ENCODE measurements around the gene TCF12.
"Not testable (repeated sequence)": the region's sequence is repeated elsewhere in the genome, so short reads cannot be mapped to it uniquely, and the experiment has no call there.

TCF12 gene

DNA sequence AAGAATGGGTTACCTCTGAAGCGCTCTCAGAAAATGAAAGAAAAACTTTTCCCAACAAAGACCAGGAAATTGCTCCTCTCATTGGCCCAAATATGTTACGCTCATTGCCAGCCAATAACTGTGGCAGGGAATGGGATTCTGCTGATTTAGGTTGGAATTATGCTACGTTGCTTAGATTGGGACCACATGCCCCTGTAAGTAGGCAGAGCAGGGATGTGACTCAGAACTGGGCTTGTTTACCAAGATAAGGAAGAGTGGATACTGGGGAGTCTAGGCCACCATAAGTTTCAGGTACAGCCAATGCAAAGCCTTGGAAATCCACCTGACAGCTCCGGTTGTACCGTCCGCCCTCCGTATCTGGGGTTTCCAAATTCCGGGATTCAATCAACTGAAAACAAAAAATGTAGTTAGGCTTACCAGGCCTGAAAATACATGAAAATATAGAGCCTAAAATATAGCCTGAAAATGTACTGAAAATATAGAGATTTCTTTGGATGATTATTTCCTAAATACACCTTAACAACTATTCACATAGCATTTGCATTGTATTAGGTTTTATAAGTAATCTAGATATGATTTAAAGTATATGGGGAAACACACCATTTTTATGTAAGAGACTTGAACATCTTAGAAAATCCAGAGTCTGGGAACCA, 1.5 kb upstream of the TCF12 start:
- DNase-seq, result no peak

DNA sequence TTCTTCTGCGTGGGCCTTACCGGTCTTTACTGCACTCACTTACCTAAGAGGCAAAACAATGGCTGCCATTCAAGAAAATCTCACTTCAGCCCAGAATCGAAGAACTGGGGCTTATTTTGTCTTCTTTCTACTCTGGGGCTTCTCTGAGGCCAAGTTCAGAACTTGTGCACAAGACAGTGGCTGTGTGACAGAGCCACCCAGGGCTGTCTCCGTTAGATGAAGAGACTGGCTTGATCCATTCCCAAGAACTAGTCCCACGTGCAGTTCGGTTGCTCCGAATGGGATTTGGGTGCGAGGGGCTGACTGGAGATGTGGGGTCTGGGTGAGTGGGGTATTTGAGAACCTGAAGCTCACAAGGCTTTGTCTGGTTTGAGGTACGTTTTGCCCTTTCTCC, 795 bp upstream of the TCF12 start:
- DNase-seq, result no peak

DNA sequence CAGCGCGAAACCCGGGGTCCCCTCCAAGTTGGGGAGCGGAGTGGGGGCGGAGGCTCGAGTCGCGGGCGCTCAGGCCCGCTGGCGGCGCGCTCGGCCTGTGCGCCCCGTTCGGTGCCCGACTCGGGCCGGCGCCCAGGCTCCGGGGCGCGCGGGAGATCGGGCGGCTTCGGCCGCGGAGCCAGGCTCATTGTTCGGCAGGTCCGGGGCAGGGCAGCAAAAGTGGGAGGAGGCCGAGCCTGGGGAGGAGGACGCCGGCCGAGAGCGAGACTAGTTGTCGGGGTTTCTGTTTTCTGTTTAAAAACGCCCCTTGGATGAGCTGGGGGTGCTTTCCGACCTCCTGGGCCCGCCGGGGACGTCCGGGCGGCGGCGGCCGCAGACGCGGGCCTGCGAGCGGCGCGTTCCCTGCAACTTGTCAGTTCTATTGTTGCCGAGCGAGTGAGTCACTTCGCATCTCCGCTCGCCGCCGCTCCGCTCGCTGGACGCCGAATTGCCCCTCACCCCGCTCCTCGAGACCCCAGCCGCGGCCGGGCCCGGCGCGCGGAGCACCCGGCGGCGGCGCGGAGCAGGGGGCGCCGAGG, 676 bp downstream of the TCF12 start:
- DNase-seq, result peak; percentile 43 to 57

DNA sequence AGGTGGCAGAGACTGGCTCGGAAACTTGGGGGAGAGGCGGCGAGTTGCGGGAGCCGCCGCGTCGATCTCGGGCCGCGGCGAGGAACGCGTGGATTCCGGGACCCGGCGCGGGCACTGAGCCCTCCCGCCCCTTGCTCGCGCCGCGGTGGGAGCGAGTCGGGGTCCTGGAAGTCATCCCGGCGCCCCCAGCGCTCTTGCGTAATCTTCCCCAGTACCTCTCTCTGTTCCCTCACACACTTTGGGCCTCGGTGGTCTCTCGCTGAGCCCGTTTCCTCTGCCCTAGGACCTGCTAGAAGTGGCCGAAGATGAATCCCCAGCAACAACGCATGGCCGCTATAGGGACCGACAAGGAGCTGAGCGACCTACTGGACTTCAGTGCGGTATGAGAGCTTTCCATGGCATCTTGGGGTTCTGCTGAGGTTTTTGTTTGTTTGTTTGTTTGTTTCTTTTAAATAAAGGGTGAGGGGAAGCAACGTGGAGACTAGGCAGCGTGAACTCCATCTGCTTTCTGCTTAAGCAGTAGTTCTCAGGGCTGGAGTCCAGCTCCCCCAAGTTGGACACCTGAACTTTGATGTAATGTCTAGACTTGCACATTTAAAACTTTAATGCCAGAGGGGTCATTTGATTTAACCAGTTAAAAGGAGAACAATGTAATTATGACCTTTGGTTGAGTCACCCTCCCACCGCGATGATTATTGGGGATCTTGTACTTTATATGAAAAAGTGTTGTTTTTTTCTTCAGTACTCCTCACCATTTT, 1.3 kb downstream of the TCF12 start:
- DNase-seq, result peak; percentile 14 to 22

DNA sequence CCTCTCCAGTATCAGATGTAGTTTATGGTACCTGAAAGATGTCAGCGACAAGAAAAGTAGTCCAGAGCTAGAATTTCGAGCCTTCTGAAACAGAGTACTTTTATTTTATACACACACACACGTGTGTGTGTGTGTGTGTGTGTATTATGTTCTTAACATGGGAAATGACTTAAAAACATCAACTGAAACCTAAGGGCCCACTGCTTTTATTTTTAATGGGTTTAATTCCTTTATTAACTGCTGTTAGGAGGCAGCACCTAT, 1.9 kb downstream of the TCF12 start:
- no peak for DNase-seq

DNA sequence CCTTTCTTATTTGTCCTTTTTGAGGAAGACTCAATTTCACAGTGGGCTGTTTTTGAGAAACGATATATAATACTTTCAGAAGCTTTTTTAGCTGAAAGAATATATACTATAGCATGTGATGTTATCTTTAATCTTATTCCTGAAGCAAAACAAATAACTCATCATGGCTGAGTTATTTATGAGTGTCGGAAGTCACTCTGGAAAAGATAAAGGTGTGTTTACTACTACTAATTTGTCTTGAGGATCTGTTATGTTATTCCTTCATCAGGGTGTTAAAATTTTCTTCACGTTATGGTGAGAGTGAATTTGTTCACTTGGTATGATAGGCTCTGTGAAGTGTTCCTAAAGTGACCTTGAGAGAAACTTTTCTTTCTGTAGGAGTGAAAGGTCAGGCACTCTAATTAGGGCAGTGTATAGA, 4.7 kb downstream of the TCF12 start:
- DNase-seq, result no peak

DNA sequence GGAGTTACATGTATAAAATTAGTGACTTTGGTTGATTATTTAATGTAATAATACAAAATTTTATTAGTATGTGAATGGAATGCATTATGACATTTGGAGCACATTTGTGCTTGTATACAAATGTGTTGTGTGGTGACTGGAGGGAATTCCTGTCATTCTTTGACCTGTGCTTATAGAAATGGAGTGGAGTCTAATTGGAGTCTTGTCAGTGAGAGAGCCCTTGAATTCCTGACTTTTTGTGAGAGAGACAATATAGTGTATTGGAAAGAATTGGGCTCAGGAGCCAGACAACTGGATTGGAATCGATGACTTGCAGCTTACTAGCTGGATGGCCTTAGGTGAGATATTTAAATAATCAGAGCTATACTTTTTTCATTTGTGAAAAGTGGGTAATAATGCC, 9.4 kb downstream of the TCF12 start:
- no peak for DNase-seq

DNA sequence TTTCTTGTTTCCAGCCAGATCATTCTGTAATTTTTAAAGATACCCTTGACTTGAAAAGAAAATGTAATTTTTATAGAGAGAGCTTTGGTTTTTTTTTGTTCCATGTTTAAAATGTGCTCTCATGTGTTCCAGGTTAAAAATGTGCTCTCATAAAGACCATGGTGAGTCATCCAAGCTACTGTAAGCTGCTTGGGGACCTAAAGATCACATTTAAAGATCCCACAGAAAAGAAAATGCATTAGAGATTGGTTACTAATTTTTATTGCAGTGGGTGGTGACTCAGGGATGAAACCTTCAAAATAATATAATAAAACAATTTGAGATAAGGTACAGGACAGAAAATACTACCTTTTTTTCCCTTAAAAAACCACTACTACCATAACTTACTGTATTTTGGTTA, 11.0 kb downstream of the TCF12 start:
- no peak for DNase-seq

DNA sequence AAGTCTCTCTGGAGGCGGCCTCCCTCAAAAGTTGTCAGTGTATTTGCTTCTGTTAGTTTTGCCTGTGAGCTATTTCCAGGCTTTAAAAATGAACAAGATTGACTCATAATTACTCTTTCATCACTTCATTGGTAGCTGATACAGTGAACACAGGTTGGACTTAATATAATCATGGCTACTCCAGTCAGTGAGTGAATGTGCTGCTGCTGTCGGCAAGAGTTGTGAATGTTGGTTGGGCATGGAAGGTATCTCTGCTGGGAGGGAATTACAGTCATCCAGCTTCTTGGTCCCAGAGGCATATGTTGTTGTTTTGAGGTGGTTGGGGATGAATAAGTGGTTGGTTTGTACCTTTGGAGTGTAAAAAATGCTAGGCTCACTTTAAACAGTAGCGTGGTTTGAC, 11.5 kb downstream of the TCF12 start:
- DNase-seq, result no peak

DNA sequence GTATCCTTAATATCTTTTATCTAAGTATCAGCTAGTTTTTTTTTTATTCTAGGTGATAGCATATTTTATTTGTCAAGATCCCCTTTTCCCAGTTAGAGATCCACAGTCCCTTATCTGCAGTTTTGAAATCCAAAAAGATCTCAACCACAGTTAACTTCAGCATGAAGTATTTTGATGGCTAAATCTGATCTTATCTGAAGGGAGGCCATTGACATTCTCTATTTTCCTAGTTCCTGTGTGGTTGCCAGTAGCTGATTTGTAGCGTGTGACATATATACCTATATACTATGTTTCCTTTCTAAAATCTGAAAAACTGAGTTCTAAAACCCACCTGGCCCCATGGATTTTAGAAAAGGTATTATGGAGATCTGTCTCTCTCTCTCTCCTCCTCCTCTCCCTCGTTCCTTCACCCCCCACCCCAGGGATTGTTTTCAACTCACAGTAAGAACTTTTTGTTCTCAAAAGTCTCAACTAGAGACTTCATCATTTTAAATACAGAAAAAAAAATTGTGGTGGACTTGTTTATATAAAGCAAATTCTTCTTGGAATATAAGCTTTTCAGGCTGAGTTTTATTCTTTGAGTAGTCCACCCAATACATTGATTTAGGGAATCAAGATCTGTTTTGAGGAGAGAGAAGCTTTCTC, 12.3 kb downstream of the TCF12 start:
- DNase-seq, result no peak

DNA sequence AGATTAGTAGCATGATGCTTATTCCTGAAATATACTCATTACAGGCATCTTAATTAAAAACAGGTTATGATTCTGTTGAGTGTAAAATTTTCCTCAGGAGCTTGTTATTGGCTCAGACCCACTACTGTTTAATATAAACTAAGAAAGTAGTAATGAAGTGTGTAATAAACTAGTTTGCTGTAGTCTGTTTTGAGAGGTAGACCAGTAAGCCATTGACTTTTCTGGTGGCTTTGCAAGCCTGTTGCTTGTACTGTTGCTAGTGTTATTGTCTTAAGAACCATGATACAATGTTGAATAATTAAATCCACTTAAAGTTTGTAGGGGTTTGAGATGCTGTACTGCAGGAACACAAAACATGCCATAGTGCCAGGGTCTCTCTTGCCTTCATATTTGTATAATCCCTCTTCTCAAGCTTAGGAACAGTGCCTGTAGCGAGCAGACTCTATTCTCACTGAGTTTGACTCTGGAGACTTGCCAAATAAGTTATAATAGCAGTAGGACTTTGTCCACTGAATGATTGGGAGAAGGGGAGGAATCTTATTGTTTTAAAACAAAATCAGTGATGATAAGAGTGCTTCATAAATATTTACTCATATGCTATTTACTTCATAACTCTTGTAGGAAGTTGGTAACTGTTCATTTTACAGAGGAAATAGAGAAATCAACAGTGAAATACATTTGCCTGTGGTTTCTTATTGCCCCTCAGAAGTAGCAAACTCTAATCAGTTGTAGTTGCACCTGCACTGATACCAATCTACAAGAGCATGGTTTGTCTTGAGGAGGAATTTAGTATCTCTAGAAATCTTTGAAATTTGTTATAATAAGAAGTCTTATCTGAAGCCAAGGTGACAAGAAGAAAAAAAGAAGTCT, 13.4 kb downstream of the TCF12 start:
- no peak for DNase-seq

DNA sequence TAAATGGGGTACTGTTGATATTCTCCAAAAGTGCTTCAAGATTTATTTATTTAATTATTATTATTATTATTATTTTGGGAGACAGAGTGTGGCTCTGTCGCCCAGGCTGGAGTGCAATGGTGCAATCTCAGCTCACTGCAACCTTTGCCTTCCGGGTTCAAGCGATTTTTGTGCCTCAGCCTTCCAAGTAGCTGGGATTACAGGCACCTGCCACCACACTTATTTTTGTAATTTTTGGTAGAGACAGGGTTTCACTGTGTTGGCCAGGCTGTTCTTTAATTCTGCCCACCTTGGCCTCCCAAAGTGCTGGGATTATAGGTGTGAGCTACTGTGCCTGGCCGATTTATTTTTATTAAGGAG, 14.0 kb downstream of the TCF12 start:
- not testable (repeated sequence) for DNase-seq

DNA sequence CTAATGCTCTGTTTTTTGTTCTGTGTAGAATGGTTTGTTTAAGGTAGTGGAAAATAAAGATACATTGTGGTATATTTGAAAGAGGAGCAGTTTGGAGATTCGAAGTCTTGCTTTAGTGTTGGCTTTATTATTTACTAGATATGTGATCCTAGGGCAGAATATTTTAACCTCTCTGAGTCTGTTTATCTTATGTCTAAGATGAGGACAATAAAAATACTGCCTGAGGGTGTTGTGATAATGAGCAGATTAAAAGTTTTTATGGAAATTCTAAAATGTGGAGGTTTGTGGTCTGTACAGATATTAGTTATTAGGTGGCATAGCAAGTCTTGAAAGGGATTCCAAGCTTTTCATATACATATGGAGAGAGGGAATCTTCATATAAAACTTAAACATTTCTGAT, 15.0 kb downstream of the TCF12 start:
- DNase-seq, result no peak

DNA sequence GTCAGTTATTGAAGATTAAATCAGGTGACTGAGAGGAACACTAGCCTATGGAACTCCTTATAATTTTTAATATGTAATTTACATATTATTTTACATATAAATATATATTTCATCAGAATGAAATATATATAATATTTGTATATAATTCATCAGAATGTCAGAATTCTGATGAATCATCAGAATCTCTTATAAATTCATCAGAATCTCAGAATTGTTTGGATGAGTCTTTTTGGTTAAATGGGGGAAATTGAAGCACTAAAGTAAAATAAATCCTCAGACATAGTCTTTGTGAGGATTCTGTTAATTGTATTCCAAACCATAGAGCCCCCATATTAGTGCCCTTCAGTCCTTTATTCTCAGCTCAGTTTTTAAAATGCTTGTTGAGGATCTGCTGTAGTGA, 15.4 kb downstream of the TCF12 start:
- DNase-seq, result no peak

DNA sequence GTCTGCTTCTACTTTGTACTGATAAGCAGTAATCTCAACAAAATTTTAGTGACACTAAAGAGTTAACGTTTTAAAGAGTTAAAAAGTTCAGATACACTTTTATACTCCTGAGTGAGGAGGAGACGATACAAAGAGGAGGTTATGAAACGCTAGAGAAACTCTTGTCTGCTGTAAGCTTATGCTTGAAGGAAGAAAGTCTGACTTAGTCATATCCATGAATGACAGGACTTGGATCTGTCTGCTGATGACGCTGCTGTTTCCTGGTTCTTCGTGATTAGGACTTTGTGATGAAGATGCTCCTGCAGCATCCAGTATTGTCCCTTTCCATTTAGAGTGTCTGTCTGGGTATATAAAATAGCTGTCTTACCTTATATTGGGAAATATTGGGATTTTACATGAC, 15.8 kb downstream of the TCF12 start:
- DNase-seq, result no peak

DNA sequence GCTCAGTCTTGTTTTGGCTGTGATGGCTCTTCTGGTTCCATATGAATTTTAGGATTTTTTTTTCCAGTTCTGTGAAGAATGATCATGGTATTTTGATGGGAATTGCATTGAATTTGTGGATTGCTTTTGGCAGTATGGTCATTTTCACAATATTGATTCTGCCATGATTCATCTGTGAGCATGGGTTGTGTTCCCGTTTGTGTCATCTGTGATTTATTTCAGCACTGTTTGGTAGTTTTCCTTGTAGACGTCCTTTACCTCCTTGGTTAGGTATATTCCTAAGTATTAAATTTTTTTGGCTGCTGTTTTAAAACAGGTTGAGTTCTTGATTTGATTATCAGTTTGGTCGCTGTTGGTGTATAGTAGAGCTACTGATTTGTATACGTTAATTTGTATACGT, 18.5 kb downstream of the TCF12 start:
- no peak for DNase-seq

DNA sequence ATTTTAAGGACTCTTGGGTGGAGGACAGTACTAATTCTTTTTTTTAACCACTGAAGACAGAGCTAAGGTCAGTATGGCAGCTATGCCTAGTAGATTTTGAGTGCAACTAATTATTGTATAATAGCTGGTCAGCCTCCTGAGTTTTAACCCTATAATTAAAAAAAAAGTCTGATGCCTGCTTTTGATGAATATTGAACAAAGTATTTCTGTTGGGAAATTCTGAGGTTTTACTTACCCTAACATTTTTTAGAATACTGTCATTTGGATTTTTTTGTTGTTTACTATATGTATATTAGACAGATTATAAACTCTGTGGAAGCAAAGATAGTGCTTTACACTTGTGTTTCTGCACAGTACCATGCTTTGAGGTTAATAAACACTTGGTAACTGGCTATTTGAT, 20.8 kb downstream of the TCF12 start:
- no peak for DNase-seq

DNA sequence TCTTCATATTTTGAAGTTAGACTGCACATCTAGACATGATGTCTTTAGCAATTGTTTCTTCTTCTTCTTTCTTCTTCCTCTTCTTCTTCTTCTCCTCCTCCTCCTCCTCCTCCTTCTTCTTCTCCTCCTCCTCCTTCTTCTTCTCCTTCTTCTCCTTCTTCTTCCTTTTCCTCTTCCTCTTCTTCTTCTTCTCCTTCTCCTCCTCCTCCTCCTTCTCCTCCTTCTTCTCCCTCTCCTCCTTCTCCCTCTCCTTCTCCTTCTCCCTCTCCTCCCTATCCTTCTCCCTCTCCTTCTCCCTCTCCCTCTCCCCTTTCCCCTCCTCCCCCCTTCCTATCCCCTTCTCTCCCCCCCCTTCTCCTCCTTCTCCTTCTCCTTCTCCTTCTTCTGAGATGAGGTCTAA, 21.9 kb downstream of the TCF12 start:
- DNase-seq, result no peak

DNA sequence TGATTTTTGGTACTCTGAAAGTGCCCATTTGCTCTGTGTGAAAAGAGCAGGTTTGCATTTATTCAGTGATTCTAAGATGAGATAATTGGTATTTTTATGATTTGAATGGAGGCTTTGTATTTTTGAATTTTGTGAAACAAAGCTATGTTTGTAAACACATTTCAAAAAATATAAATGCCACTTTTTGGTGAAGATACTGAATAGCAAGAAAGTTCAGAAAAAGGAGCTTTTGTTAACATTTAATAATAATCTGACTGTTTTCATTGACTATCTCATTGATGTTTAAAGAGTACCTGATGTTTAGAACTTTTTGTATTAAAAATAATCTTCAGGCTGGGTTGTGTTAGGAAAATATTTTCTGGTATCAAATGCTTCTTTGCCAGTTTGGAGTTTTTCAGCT, 23.7 kb downstream of the TCF12 start:
- no peak for DNase-seq

DNA sequence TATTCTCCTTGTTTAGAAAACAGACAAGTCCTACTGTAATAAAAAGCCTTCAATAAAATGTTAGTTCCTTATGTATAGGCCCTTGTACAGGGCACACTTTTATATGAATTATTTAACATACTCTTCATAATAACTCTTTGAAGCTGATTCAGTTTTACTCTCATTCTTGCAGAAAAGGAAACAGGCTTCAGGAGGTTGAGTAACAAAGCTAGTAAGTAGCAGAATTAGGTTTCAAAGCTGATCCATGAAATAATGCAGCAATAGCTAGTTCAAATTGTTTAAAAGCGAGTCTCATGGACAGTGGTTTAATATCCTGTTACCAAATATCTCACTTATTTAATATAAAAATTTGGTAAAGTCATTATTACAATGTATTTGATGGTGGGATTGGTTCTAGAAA, 25.0 kb downstream of the TCF12 start:
- DNase-seq, result no peak

DNA sequence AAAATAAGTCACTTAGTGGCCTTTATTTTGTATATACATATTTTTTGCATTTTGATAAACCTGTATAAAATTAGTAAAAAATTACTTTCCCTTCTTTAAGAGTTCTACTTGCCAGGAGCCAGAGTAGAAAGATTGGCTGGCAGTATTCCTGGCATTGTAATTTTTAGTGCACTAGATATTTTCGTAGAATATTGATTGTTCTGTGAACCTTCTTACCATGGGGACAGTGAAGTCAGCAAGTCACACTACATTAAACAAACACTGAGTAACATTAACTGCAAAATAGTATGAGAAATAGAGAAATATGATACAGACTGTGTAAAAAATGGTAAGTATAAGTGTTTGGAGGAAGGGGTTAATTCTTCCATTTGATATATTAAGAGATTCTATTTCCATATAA, 26.0 kb downstream of the TCF12 start:
- DNase-seq, result no peak

DNA sequence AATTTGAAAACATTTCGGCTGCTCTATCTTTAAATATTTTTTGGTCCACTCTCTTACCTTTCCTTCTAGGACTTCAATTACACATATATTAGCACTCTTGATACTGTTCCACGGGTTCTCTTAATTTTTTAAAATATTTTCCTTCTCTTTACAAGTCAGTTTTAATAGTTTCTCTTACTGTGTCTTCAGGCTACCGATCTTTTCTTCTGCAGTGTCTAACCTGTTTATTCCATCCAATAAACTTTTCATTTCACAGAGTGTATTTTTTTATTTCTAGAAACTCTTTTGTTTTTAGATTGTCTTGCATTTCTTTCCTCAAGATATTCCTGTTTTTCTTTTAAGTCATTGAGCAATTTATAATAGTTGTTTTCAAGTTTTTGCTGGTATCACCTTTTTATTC, 27.7 kb downstream of the TCF12 start:
- DNase-seq, result no peak

DNA sequence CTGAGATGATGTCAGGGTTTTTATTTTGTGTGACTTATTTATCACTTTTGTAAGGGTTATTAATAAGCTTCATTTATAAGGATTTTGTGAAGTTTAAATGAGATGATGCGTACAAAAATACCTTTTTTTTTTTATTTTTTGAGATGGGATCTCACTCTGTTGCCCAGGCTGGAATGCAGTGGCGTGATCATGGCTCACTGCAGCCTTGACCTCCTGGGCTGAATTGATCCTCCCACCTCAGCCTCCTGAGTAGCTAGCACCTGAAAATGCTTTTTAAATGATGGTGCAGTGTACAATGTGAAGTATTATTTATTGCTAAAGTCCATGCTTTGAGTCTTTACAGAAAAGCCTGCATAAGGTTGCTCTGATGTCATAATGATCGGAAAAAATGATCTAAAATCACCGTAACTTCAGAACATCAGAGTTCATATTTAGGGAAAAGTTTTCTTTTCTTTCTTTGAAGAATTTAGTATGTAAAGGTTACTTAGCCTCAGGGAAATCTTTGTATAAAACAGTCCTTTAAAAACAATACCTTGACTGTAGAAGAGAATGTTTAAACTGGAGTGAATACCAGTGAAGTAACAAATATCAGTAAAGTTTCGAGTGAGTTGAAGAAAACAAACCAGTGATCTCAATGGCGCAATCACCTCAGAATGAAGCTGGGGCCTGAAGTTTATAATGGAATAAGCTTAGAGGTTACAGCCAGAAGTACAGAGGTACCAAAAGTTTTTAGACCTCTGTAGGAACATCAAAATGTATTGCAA, 29.7 kb downstream of the TCF12 start:
- DNase-seq, result no peak
